Measurements from ENCODE around the gene TSPAN3. TPM values are rescaled to one million over a fixed set of nuclear protein-coding genes. Genes with fewer than 3 reads are reported as not detected.

Gene TSPAN3
- polyA plus RNA-seq, 1 donor (not counting 4 experiments of a cell fraction or from before 2014, with no cell fraction given) = 181 TPM

DNA sequence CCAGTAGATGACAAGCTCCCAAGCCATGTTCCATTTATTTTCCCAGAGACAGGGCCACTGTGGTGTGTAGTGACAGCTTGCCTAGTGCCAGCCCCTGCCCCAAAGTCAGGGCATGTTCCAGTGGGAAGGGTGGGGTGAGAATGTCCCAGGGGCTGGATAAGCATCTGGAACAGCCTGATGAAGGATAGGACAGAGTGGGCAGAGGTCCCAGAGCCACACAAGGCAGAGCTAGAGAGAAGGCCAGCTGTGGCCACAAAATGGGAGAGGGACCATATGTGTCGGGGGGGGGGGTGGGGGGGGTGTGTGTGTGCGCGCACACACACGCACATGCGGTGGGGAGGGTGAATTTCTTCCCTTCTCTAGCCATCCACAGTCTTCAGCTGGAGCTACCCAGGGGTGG, 27.0 kb upstream of the TSPAN3 start:
- no peaks in the 10 kb centered on the region for H4K20me1 ChIP-seq (ENCODE audit: control insufficient read depth, extremely low read depth, insufficient read depth, low read length)
- H3K79me2 ChIP-seq (ENCODE audit: control insufficient read depth, insufficient read depth, low read length) = no peaks in the 10 kb centered on the region
- dilution Hi-C loops (cut with MboI; ENCODE audit: extremely low pct_ligation_motif_present, low sequenced_read_pairs) = no loop called here
- FAIRE-seq = no peak
- H3K4me2 ChIP-seq (ENCODE audit: control insufficient read depth, extremely low read depth, insufficient read depth, low read depth, low read length) = no peak overlapping the region
- no peak overlapping the region for H3K4me3 ChIP-seq (ENCODE audit: control insufficient read depth in 2 of 3, extremely low read depth in 1 of 3, insufficient read depth in 2 of 3, low read depth in 1 of 3, low read length in 3 of 3)
- no peaks in the 10 kb centered on the region for H3K36me3 ChIP-seq (ENCODE audit: control insufficient read depth in 2 of 2, extremely low read depth in 1 of 2, insufficient read depth in 2 of 2, low read length in 2 of 2)
- H3K27me3 ChIP-seq (ENCODE audit: control insufficient read depth, extremely low read depth, insufficient read depth, low read length) = peaks cover 5% of the 10 kb centered on the region
- DNase-seq (ENCODE audit: low read depth, low spot score) = no peak
- no peaks in the 10 kb centered on the region for H3K9me3 ChIP-seq (ENCODE audit: control insufficient read depth, low read depth, low read length)
- no peak overlapping the region for H3K27ac ChIP-seq (ENCODE audit: control insufficient read depth, insufficient read depth, low read length)
- no peak for TF ChIP-seq EZH2 (IDR thresholded peaks at IDR 0.05; ENCODE audit: low read length)
- no peaks in the 10 kb centered on the region for H3K9me1 ChIP-seq (ENCODE audit: control insufficient read depth, extremely low read depth, insufficient read depth, low read length)
- no peak overlapping the region for H2AFZ ChIP-seq (ENCODE audit: control insufficient read depth, low read length)
- no peaks in the 10 kb centered on the region for H3K4me1 ChIP-seq (ENCODE audit: control insufficient read depth, extremely low read depth, insufficient read depth, low read length)
- no peak overlapping the region for H3K9ac ChIP-seq (ENCODE audit: control insufficient read depth, extremely low read depth, insufficient read depth, low read length)

- H3K9me3 ChIP-seq (ENCODE audit: control insufficient read depth, low read depth, low read length) = no peaks in the 10 kb centered on the region
- dilution Hi-C loops (cut with MboI; ENCODE audit: extremely low pct_ligation_motif_present, low sequenced_read_pairs) = no loop called here
- H3K79me2 ChIP-seq (ENCODE audit: control insufficient read depth, insufficient read depth, low read length) = no peaks in the 10 kb centered on the region
- DNase-seq (ENCODE audit: low read depth, low spot score) (no peak), FAIRE-seq (no peak)
- H3K9ac ChIP-seq (ENCODE audit: control insufficient read depth, extremely low read depth, insufficient read depth, low read length) = no peak overlapping the region
- no peak overlapping the region for H2AFZ ChIP-seq (ENCODE audit: control insufficient read depth, low read length)
- no peaks in the 10 kb centered on the region for H4K20me1 ChIP-seq (ENCODE audit: control insufficient read depth, extremely low read depth, insufficient read depth, low read length)
- H3K4me3 ChIP-seq (ENCODE audit: control insufficient read depth in 2 of 3, extremely low read depth in 1 of 3, insufficient read depth in 2 of 3, low read depth in 1 of 3, low read length in 3 of 3) = no peak overlapping the region
- no peak overlapping the region for H3K4me2 ChIP-seq (ENCODE audit: control insufficient read depth, extremely low read depth, insufficient read depth, low read depth, low read length)
- no peaks in the 10 kb centered on the region for H3K9me1 ChIP-seq (ENCODE audit: control insufficient read depth, extremely low read depth, insufficient read depth, low read length)
- H3K36me3 ChIP-seq (ENCODE audit: control insufficient read depth in 2 of 2, extremely low read depth in 1 of 2, insufficient read depth in 2 of 2, low read length in 2 of 2) = no peaks in the 10 kb centered on the region
- no peak for TF ChIP-seq EZH2 (IDR thresholded peaks at IDR 0.05; ENCODE audit: low read length)
- H3K4me1 ChIP-seq (ENCODE audit: control insufficient read depth, extremely low read depth, insufficient read depth, low read length) = no peaks in the 10 kb centered on the region
- H3K27ac ChIP-seq (ENCODE audit: control insufficient read depth, insufficient read depth, low read length) = no peak overlapping the region
- peaks cover 5% of the 10 kb centered on the region for H3K27me3 ChIP-seq (ENCODE audit: control insufficient read depth, extremely low read depth, insufficient read depth, low read length)
Measured at GRCh38 chr15:77097248-77097721, 26.4 kb upstream of the TSPAN3 start.

DNA sequence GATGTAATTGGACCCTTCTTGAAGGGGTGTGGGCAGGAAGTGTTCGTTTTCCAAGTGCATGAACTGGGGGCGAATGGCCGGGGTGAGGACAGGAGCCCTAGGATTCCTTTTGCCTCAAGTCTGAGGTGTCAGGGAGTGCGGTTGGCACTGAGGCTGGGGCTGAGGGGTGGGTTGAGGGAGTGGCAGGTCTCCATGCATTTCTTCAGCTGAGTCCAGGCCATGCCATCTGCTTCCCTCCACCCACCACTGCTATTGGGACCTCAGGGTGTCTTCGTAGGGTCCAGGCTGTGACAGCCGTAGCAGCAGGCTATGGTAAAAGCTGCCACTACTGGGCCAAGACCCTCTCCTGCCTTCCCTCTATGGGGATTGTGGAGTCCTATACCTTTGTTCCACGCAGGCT, 25.6 kb upstream of the TSPAN3 start:
- FAIRE-seq (no peak), DNase-seq (ENCODE audit: low read depth, low spot score) (no peak)
- H3K4me2 ChIP-seq (ENCODE audit: control insufficient read depth, extremely low read depth, insufficient read depth, low read depth, low read length) = no peak overlapping the region
- TF ChIP-seq EZH2 (IDR thresholded peaks at IDR 0.05; ENCODE audit: low read length) = no peak
- TF ChIP-seq, protein P1, sequence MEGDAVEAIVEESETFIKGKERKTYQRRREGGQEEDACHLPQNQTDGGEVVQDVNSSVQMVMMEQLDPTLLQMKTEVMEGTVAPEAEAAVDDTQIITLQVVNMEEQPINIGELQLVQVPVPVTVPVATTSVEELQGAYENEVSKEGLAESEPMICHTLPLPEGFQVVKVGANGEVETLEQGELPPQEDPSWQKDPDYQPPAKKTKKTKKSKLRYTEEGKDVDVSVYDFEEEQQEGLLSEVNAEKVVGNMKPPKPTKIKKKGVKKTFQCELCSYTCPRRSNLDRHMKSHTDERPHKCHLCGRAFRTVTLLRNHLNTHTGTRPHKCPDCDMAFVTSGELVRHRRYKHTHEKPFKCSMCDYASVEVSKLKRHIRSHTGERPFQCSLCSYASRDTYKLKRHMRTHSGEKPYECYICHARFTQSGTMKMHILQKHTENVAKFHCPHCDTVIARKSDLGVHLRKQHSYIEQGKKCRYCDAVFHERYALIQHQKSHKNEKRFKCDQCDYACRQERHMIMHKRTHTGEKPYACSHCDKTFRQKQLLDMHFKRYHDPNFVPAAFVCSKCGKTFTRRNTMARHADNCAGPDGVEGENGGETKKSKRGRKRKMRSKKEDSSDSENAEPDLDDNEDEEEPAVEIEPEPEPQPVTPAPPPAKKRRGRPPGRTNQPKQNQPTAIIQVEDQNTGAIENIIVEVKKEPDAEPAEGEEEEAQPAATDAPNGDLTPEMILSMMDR (optimal IDR thresholded peaks at IDR 0.05 in 1 of 3, IDR thresholded peaks at IDR 0.05 in 1 of 3, conservative IDR thresholded peaks at IDR 0.05 in 1 of 3; ENCODE audit: extremely low read depth in 1 of 3, insufficient read depth in 2 of 3, low read length in 3 of 3) = no peak
- H4K20me1 ChIP-seq (ENCODE audit: control insufficient read depth, extremely low read depth, insufficient read depth, low read length) = no peaks in the 10 kb centered on the region
- H3K36me3 ChIP-seq (ENCODE audit: control insufficient read depth in 2 of 2, extremely low read depth in 1 of 2, insufficient read depth in 2 of 2, low read length in 2 of 2) = no peaks in the 10 kb centered on the region
- H3K9me1 ChIP-seq (ENCODE audit: control insufficient read depth, extremely low read depth, insufficient read depth, low read length) = no peaks in the 10 kb centered on the region
- peaks cover 3% of the 10 kb centered on the region for H3K27me3 ChIP-seq (ENCODE audit: control insufficient read depth, extremely low read depth, insufficient read depth, low read length)
- H3K4me1 ChIP-seq (ENCODE audit: control insufficient read depth, extremely low read depth, insufficient read depth, low read length) = no peaks in the 10 kb centered on the region
- H3K27ac ChIP-seq (ENCODE audit: control insufficient read depth, insufficient read depth, low read length) = no peak overlapping the region
- H3K79me2 ChIP-seq (ENCODE audit: control insufficient read depth, insufficient read depth, low read length) = no peaks in the 10 kb centered on the region
- H3K9ac ChIP-seq (ENCODE audit: control insufficient read depth, extremely low read depth, insufficient read depth, low read length) = no peak overlapping the region
- H3K9me3 ChIP-seq (ENCODE audit: control insufficient read depth, low read depth, low read length) = no peaks in the 10 kb centered on the region
- H3K4me3 ChIP-seq (ENCODE audit: control insufficient read depth in 2 of 3, extremely low read depth in 1 of 3, insufficient read depth in 2 of 3, low read depth in 1 of 3, low read length in 3 of 3) = no peak overlapping the region
- dilution Hi-C loops (cut with MboI; ENCODE audit: extremely low pct_ligation_motif_present, low sequenced_read_pairs) = no loop called here
- H2AFZ ChIP-seq (ENCODE audit: control insufficient read depth, low read length) = no peak overlapping the region

Measured in keratinocyte (primary cell).